ENCODE measurements around the gene PRICKLE2.

- no peak for TF ChIP-seq CTCF (optimal IDR thresholded peaks at IDR 0.05 in 1 of 3, IDR thresholded peaks at IDR 0.05 in 1 of 3, conservative IDR thresholded peaks at IDR 0.05 in 1 of 3; ENCODE audit: extremely low read depth in 1 of 3, insufficient read depth in 2 of 3, low read length in 3 of 3)
- TF ChIP-seq EZH2 (IDR thresholded peaks at IDR 0.05; ENCODE audit: low read length): no peak
Observed at GRCh38 chr3:64067506-64068346, 157.5 kb downstream of the PRICKLE2 start.
